Loucy (cell line): ENCODE measurements around the gene RPLP1.

ENCODE experiments used
- EZH2phosphoT487 ChIP-seq: fragments of 200-600 bp; IDR thresholded peaks from 2 replicates; pipeline ENCODE4 v1.6.1; 2018; ENCODE audit warnings: antibody characterized with exemption, mild to moderate bottlenecking, moderate library complexity, borderline replicate concordance
- TF ChIP-seq, protein P1 (sequence below): fragments of 200-600 bp; sonication (generic); conservative IDR thresholded peaks from 2 replicates; pipeline ENCODE4 v1.5.1; 2014; ENCODE audit warnings: mild to moderate bottlenecking, antibody characterized with exemption, low read length

DNA sequence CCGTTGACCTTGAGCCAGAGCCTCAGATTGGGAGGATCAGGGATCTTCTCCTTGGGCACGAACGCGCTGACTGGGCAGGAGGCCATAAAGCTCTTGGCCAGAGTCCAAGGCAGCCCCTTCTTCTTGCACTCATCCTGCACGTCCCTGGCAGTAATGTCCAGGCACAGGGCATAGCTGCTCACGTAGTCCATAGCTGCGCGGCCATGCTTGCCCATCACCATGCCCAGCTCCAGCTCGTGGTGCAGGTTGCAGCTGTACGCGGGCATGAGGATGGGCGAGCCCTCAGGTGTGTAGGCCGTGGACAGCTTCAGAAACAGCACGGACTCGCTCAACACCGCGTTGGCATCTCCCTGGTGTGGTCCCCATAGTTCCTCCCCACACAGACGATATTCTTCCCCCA is 17.9 kb upstream of the RPLP1 start:
- TF ChIP-seq, protein P1, sequence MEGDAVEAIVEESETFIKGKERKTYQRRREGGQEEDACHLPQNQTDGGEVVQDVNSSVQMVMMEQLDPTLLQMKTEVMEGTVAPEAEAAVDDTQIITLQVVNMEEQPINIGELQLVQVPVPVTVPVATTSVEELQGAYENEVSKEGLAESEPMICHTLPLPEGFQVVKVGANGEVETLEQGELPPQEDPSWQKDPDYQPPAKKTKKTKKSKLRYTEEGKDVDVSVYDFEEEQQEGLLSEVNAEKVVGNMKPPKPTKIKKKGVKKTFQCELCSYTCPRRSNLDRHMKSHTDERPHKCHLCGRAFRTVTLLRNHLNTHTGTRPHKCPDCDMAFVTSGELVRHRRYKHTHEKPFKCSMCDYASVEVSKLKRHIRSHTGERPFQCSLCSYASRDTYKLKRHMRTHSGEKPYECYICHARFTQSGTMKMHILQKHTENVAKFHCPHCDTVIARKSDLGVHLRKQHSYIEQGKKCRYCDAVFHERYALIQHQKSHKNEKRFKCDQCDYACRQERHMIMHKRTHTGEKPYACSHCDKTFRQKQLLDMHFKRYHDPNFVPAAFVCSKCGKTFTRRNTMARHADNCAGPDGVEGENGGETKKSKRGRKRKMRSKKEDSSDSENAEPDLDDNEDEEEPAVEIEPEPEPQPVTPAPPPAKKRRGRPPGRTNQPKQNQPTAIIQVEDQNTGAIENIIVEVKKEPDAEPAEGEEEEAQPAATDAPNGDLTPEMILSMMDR = no peak
- no peak for TF ChIP-seq EZH2phosphoT487
